ENCODE measurements around the gene RFPL3.

- no peak for TF ChIP-seq POLR2A (IDR thresholded peaks at IDR 0.05; ENCODE audit: low read length)
- TF ChIP-seq GATA1 (IDR thresholded peaks at IDR 0.05; ENCODE audit: low read depth, low read length) = no peak
These were observed 28.0 kb downstream of the RFPL3 start for GRCh38 chr22:32385681-32386080.
